WTC11 (cell line): ENCODE results near the gene TMEM115.

Experiments
- CTCF ChIP-seq: fragments of 200-600 bp; IDR thresholded peaks from 2 replicates; pipeline ENCODE4 v1.8.0; 2022; ENCODE audit warnings: antibody characterized with exemption
- ESRRA ChIP-seq: sonication (generic); formaldehyde crosslinking; IDR thresholded peaks from 2 replicates; pipeline ENCODE4 v1.8.1; 2022; ENCODE audit warnings: mild to moderate bottlenecking, missing genetic modification reagents, borderline replicate concordance
- FOXJ3 ChIP-seq: sonication (generic); formaldehyde crosslinking; IDR thresholded peaks from 2 replicates; pipeline ENCODE4 v1.9.0; 2021; ENCODE audit warnings: missing genetic modification reagents, mild to moderate bottlenecking, borderline replicate concordance
- HMGXB4 ChIP-seq: sonication (generic); formaldehyde crosslinking; IDR thresholded peaks from 2 replicates; pipeline ENCODE4 v1.8.1; 2023; ENCODE audit warnings: mild to moderate bottlenecking, moderate library complexity, missing genetic modification reagents
- JUN ChIP-seq: sonication (generic); formaldehyde crosslinking; IDR thresholded peaks from 2 replicates; pipeline ENCODE4 v1.8.0; 2023; ENCODE audit warnings: mild to moderate bottlenecking, missing genetic modification reagents
- MAX ChIP-seq: sonication (generic); formaldehyde crosslinking; IDR thresholded peaks from 2 replicates; pipeline ENCODE4 v1.8.0; 2022; ENCODE audit warnings: mild to moderate bottlenecking, missing genetic modification reagents
- SP1 ChIP-seq: sonication (generic); formaldehyde crosslinking; conservative IDR thresholded peaks from 2 replicates; pipeline ENCODE4 v1.8.1; 2022; ENCODE audit warnings: missing genetic modification reagents
- STAT6 ChIP-seq: sonication (generic); formaldehyde crosslinking; conservative IDR thresholded peaks from 2 replicates; pipeline ENCODE4 v1.8.1; 2023; ENCODE audit warnings: mild to moderate bottlenecking, low read depth, missing genetic modification reagents, moderate library complexity
- USF1 ChIP-seq: sonication (generic); formaldehyde crosslinking; IDR thresholded peaks from 2 replicates; pipeline ENCODE4 v1.8.0; 2022; ENCODE audit warnings: mild to moderate bottlenecking, missing genetic modification reagents
- USF2 ChIP-seq: sonication (generic); formaldehyde crosslinking; IDR thresholded peaks from 2 replicates; pipeline ENCODE4 v1.8.1; 2023; ENCODE audit warnings: mild to moderate bottlenecking, missing genetic modification reagents, moderate library complexity
- ZNF121 ChIP-seq: sonication (generic); formaldehyde crosslinking; IDR thresholded peaks from 2 replicates; pipeline ENCODE4 v1.8.0; 2023; ENCODE audit warnings: missing genetic modification reagents

- TF ChIP-seq FOXJ3 (CRISPR knock-in tag) (no peak), CTCF (no peak), MAX (CRISPR knock-in tag) (no peak), HMGXB4 (CRISPR knock-in tag) (no peak), SP1 (no peak), USF2 (CRISPR knock-in tag) (no peak), USF1 (CRISPR knock-in tag) (no peak), ESRRA (no peak), ZNF121 (CRISPR knock-in tag) (no peak), STAT6 (CRISPR knock-in tag) (no peak), JUN (CRISPR knock-in tag) (no peak)
These were observed 414 bp upstream of the TMEM115 start for GRCh38 chr3:50359760-50360110.
